Motor neuron (in vitro differentiated cells): ENCODE results near the gene PEX12. TPM values are rescaled to one million over a fixed set of nuclear protein-coding genes. Genes with fewer than 3 reads are reported as not detected.
"Not testable (repeated sequence)": the region's sequence is repeated elsewhere in the genome, so short reads cannot be mapped to it uniquely, and the experiment has no call there.

Source experiments
- ATAC-seq, 8 experiments: fragments of 200-7000 bp; cut with Tn5 transposase; replicated peaks in 6 of 8; 2 replicates each; pipeline ENCODE4 v1.8.0; 2021; ENCODE audit warnings: mild to moderate bottlenecking in 8 of 8, moderate library complexity in 8 of 8
- H3K27ac ChIP-seq, 2 donors: fragments of 250-450 bp; sonication (Bioruptor Pico); 2 replicates each; pipeline ENCODE4 v1.9.0; 2021; ENCODE audit warnings: antibody characterized with exemption in 2 of 2, mild to moderate bottlenecking in 2 of 2, moderate library complexity in 1 of 2
- H3K4me1 ChIP-seq, 2 donors: fragments of 250-450 bp; sonication (Bioruptor Pico); replicated peaks in 1 of 2; 2 replicates each; pipeline ENCODE4 v1.6.1; 2021; ENCODE audit warnings: antibody characterized with exemption in 2 of 2, mild to moderate bottlenecking in 2 of 2, moderate library complexity in 1 of 2
- H3K4me3 ChIP-seq, 5 donors: fragments of 250-450 bp; sonication (Bioruptor Pico); 2 replicates each; pipeline ENCODE4 v1.9.0; 2021; ENCODE audit warnings: antibody characterized with exemption in 5 of 5, mild to moderate bottlenecking in 5 of 5, moderate library complexity in 4 of 5
- WGBS, 10 experiments: fragments of 450-650 bp; shearing (Covaris generic); methylation state at CpG; one replicate each; pipeline ENCODE4 v1.0.0; 2022; 5-methylcytosine and 5-hydroxymethylcytosine counted together
- in situ Hi-C, 9 experiments: fragments of 400-800 bp; cut with MboI; loops; one replicate each; pipeline ENCODE4 v1.15.0; 2021; ENCODE audit warnings: low sequenced_read_pairs in 9 of 9, low pct_unique_long_range_greater_than_20kb in 2 of 9; ENCODE audit not compliant: unreplicated experiment in 9 of 9
- total RNA-seq, 8 experiments: library from RNA; unstranded; fragments of 300-600 nt; gene quantifications; 2 replicates each; pipeline versions ENCODE4 v1.2.3 to v1.2.4, GENCODE V29; 2022

PEX12 gene
- total RNA-seq = 10 to 100 TPM in 2 of 8 experiments, 1 to 10 TPM in 6; 3.9 to 13.0 (median 6.8) TPM

DNA sequence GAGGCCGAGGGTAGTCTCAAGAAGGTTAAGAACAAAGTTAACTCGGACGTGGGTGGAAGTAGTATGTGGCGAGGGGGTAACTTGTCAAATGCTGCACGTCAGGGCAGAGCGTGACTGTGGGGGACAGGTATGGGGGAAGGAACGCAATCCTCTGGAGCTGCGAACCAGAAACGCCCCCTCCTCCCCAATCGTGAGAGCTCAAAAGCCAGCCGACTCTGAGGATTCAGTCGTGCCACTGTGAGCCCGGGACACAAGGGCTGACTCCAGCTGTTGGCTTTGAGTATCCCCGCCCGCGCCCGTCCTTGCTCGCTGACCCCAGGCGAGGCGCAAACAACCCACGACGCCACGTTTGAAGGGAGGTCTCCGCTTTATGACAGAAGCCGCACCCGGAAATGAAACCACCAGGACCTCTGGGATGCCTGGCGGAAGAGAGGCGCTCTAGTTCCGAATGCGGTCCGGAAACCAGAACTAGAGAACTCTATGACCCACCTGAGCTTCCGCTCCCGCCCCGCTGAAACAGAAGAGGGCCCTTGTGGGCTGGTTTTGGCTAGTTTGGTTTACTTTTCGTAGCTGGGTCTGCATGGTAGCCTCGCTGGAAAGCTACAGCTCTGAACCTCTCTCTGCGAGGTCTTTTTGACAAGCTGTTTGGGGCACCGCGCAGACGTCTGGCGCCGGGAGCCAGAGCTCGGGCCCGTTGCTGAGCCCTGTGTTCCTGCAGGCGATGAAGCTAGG is at the start of gene PEX12:
PEX12 (minus strand) TSS at position 375 of the 732 bp plus-strand sequence. CDS start 550 bp downstream, outside the sequence.
- peak within 1 kb of the TSS; percentile 58 to 78 (median 64) for H3K4me3 ChIP-seq
- peaks cover 8 to 16% of the 10 kb centered on the region in 2 donors for H3K4me1 ChIP-seq
- 0 to 7% (median 1%) methylated on average over 2 to 15 of the region's 45 CpGs; no CpG with 5 or more reads in 2 of the 10 experiments for WGBS, 10 experiments
- peak; percentile 95 to 97 (median 96) for ATAC-seq
- H3K27ac ChIP-seq = peak within 1 kb of the TSS; percentile 88 to 89
- in situ Hi-C loops = no loop called here

DNA sequence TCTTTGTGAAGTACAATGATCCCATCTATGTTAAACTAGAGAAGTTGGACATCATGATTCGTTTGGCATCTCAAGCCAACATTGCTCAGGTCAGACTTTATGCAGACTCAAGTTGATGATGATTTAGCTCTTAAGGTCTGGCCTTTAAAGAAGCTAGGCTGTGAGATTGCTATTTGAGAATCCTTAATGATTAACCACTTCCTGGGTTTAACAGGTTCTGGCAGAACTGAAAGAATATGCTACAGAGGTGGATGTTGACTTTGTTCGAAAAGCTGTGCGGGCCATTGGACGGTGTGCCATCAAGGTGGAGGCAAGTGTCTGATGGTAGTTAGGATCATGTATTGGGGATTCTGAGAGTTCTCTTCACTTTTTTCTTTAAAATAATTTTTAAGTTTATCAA is 49.0 kb upstream of the PEX12 start:
- ATAC-seq = no peak
- no peak overlapping the region for H3K4me3 ChIP-seq
- in situ Hi-C loops = no loop called here
- no peaks in the 10 kb centered on the region for H3K4me1 ChIP-seq
- WGBS, 10 experiments = 92 to 100% (median 96%) methylated on average over 1 to 4 of the region's 4 CpGs; no CpG with 5 or more reads in 1 of the 10 experiments
- H3K27ac ChIP-seq = no peak overlapping the region

DNA sequence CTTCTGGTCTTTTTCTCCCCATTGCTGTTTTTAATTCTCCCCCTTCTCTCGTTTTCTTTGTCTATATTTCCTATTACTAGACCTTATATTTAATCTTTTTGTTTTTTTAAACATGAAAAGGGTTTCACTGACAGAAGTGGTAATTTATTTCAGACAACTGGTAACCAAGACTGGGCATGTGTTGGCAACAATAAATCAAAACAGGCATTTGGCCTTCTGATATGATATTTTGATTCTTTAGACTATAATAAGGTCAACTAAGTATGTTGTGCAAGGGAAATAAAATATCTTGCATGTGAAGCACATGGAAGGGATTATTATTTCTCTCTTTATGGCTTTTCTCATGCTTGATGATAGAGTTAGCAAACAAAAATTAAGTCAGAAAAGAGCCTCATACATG is 43.4 kb upstream of the PEX12 start:
- H3K4me1 ChIP-seq = no peaks in the 10 kb centered on the region
- H3K4me3 ChIP-seq = no peak overlapping the region
- ATAC-seq = no peak
- no peak overlapping the region for H3K27ac ChIP-seq
- in situ Hi-C loops = loop anchor here in 3 of 9 experiments (25.0 kb wide), 1 partner anchor 116 kb away; the partner anchor contains the start of gene RASL10B (in 3 of the 3)
- WGBS, 10 experiments = 13 to 100% (median 86%) methylated on average over 1 of the region's 1 CpG; no CpG with 5 or more reads in 1 of the 10 experiments

DNA sequence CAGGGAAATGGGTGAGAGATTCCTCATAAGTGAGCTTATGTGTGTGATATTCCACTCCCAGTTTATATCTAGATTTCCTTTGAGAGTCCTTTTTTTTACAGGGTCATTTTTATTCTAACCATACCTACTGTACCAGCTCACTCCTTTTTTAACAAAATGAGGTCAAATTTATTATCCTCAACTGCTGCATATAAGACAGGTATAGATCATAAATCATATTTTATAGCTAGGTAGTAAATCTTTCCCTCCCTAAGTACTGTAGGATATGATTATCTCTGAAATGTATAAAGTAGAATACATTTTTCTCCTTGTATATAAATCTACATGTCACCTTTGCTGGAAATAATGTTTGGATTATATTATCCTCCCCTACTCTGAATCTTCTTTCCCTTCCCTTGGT is 40.3 kb upstream of the PEX12 start:
- in situ Hi-C loops = loop anchor here in 3 of 9 experiments (25.0 kb wide), 1 partner anchor 119 kb away; the partner anchor contains the start of gene RASL10B (in 3 of the 3)
- Histone ChIP-seq H3K4me1 (no peaks in the 10 kb centered on the region), H3K27ac (no peak overlapping the region), H3K4me3 (no peak overlapping the region)
- no peak for ATAC-seq

DNA sequence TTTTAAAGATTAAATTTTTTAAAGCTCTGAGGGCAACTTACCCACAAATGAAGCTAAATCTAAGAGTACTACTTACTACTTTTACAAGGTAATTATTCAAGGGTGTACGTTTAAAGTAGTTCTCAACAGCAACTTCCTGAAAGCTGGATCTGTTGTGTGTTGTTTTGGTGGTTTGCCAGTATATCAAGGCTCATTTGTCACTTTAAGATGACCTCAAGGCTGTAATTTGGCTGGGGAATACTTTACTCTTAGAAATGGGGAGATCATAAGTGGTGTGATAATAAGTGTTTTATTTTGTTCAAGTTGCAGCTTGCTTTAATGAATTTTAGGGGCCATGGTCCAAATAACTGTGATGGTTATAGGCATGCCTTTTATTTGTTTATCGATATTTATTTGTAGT is 39.1 kb upstream of the PEX12 start:
- ATAC-seq = no peak
- in situ Hi-C loops = loop anchor here in 3 of 9 experiments (25.0 kb wide), 1 partner anchor 120 kb away; the partner anchor contains the start of gene RASL10B (in 3 of the 3)
- H3K4me1 ChIP-seq = no peaks in the 10 kb centered on the region
- no peak overlapping the region for H3K27ac ChIP-seq
- H3K4me3 ChIP-seq = no peak overlapping the region
- 67 to 100% (median 89%) methylated on average over 1 to 2 of the region's 2 CpGs; no CpG with 5 or more reads in 2 of the 10 experiments for WGBS, 10 experiments

DNA sequence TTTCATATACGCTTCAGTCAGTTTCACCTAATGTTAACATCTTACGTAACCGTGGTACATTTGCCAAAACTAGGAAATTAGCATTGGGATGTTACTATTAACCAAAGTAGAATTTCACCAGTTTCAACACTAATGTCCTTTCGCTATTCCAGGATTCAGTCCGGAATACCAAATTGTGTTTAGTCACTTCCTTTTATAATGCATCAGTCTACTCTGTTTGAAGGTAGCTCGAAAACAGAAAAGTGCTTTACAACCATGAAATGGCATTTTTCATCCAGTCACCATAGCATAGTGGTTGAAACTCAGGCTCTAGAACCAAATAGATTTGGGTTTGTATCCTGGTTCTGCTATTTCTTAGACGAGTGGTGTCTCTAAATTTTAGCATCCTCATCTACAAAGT is 38.2 kb upstream of the PEX12 start:
- Histone ChIP-seq H3K4me3 (no peak overlapping the region), H3K4me1 (no peaks in the 10 kb centered on the region), H3K27ac (no peak overlapping the region)
- 80 to 100% (median 95%) methylated on average over 1 to 7 of the region's 7 CpGs; no CpG with 5 or more reads in 1 of the 10 experiments for WGBS, 10 experiments
- in situ Hi-C loops = loop anchor here in 3 of 9 experiments (25.0 kb wide), 1 partner anchor 121 kb away; the partner anchor contains the start of gene RASL10B (in 3 of the 3)
- ATAC-seq = no peak

DNA sequence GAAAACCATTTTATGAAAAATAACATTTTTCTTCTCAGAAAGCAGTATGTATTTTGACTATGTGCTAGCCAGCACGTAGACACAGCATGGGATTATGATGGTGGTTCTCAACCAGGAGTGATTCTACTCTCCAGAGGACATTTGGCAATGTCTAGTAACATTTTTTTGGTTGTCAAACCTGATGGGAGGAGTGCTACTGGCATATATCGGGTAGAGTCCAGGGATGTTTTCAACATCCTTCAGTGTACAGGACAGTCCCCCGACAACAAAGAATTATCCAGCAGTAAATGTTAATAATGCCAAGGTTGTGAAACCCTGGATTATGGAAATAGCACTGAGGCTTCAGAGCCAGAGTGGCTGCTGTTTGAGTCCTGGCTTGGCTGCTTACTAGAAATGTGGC is 36.4 kb upstream of the PEX12 start:
- no peak overlapping the region for H3K27ac ChIP-seq
- in situ Hi-C loops = loop anchor here in 3 of 9 experiments (25.0 kb wide), 1 partner anchor 122 kb away; the partner anchor contains the start of gene RASL10B (in 3 of the 3)
- WGBS, 10 experiments = 89 to 100% (median 96%) methylated on average over 1 to 3 of the region's 3 CpGs; no CpG with 5 or more reads in 1 of the 10 experiments
- no peak for ATAC-seq
- H3K4me1 ChIP-seq = no peaks in the 10 kb centered on the region
- no peak overlapping the region for H3K4me3 ChIP-seq

DNA sequence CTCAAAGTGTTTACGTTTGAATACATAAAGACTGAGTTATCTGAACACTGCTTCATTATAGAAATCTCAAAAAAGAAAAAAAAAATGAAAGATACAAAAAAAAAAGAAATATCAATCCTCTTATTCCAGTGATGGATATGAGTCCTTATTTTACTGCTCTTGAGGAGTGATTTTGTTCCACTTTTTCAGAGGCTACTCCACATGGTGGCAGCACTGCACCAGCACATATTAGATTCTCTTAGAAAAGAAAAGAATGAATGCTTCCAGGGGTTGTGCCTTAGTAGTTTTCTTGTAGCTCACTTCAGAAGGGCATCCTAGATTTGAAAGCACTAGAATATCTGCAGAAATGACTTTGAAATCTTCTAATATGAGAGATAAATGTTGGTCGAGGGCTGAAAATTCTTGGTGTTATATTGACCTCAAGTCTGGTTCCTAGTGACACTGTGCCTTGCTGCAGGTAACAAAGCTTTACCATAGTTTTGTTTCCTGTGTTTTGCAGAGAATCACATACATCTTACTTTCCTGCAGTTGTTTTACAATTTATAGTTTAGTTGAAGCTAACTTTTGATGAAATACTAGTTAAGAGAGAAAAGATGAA is 34.7 kb upstream of the PEX12 start:
- ATAC-seq = peak in 3 of 8 experiments; percentile 45 to 50 (median 48)
- 8 to 80% (median 49%) methylated on average over 1 to 2 of the region's 2 CpGs for WGBS, 10 experiments
- in situ Hi-C loops = loop anchor here in 3 of 9 experiments (25.0 kb wide), 1 partner anchor 124 kb away; the partner anchor contains the start of gene RASL10B (in 3 of the 3)
- Histone ChIP-seq H3K4me1 (no peaks in the 10 kb centered on the region), H3K27ac (no peak overlapping the region), H3K4me3 (no peak overlapping the region)

DNA sequence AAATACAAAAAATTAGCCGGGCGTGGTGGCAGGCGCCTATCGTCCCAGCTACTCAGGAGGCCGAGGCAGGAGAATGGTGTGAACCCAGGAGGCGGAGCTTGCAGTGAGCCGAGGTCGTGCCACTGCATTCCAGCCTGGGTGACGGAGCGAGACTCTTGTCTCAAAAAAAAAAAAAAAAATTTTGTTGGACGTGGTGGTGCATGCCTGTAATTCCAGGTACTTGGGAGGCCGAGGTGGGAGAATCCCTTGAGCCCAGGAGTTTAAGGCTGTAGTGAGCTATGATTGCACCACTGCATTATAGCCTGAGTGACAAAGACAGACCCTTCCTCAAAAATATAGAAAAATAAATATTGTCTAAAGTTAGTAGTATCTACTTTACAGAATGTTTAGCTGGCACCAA is 32.4 kb upstream of the PEX12 start:
- 80 to 100% (median 93%) methylated on average over 2 to 11 of the region's 12 CpGs; no CpG with 5 or more reads in 3 of the 10 experiments for WGBS, 10 experiments
- not testable (repeated sequence) for H3K4me1 ChIP-seq, H3K27ac ChIP-seq, H3K4me3 ChIP-seq, ATAC-seq
- in situ Hi-C loops = loop anchor here in 3 of 9 experiments (25.0 kb wide), 1 partner anchor 127 kb away; the partner anchor contains the start of gene RASL10B (in 3 of the 3)

DNA sequence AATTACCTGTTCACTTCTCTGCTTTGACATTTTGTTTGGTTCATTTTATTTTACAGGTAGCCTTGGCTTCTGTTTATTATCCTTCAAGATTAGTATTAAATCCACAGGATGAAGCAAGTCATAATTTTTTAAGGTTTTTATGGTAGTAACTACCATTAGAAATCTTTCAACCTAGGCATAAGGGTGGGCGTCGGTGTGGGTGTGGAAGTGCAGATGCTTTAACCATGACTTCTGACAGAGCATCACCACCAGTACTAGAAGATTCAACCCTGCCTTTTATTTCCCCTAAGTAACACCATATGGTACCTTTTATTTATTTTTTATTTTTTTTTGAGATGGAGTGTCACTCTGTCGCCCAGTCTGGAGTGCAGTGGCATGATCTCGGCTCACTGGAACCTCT is 31.5 kb upstream of the PEX12 start:
- 76 to 100% (median 100%) methylated on average over 1 to 4 of the region's 4 CpGs; no CpG with 5 or more reads in 1 of the 10 experiments for WGBS, 10 experiments
- in situ Hi-C loops = loop anchor here in 3 of 9 experiments (25.0 kb wide), 1 partner anchor 127 kb away; the partner anchor contains the start of gene RASL10B (in 3 of the 3)

DNA sequence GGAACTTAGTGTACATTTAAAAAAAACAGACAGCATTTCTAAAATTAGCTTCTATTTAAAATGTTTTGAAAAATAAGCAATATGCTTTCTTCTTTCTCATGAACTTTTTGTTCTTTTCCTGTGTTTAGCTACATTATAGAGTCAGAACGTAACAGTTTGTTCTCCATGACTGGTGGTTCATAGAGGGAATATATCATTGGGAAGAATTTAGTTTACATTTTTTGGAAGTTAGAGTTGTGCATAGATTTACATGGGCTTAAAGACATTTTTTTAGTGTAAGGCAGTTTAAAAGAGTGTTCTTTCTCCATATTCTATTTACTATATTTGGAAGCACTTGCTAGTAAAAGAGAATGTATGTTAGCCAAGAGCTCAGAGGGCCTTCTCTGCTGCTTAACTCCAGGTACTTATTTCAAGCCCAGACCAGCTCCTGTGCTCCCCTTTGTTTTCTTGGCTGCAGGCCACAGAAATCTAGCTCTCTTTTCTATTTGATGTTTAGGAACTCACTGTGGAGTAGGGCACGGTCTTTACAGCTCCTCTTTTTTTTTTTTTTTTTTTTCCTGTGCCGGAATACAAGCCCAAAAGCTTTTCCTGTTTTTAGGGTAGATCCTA is 29.0 kb upstream of the PEX12 start:
- ATAC-seq = no peak
- Histone ChIP-seq H3K4me1 (no peaks in the 10 kb centered on the region), H3K4me3 (no peak overlapping the region), H3K27ac (no peak overlapping the region)
- 40 to 100% (median 88%) methylated on average over 1 to 3 of the region's 3 CpGs; no CpG with 5 or more reads in 1 of the 10 experiments for WGBS, 10 experiments
- in situ Hi-C loops = loop anchor here in 3 of 9 experiments (25.0 kb wide), 1 partner anchor 130 kb away; the partner anchor contains the start of gene RASL10B (in 3 of the 3)

More for the DNA sequence above, 31.5 kb upstream of the PEX12 start:
- ATAC-seq = no peak
- Histone ChIP-seq H3K4me3 (no peak overlapping the region), H3K4me1 (no peaks in the 10 kb centered on the region), H3K27ac (no peak overlapping the region)

DNA sequence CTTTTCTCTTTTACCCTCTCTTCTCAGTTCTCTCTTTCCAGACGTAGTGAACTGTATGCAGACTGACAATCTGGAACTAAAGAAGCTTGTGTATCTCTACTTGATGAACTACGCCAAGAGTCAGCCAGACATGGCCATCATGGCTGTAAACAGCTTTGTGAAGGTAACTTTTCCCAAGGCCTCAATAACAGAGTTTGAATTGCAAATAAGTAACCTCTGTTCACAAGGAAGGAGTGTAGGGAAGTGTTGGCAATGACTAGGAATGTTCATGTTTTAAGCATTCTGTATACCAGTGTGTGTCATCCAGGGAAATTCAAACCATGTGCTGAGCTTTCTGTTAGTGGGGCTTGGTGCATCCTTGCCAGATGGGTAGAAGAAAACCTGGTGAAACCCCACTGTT is 27.3 kb upstream of the PEX12 start:
- in situ Hi-C loops = loop anchor here in 3 of 9 experiments (25.0 kb wide), 1 partner anchor 132 kb away; the partner anchor contains the start of gene RASL10B (in 3 of the 3)
- Histone ChIP-seq H3K27ac (no peak overlapping the region), H3K4me3 (no peak overlapping the region), H3K4me1 (no peaks in the 10 kb centered on the region)
- 0 to 100% (median 90%) methylated on average over 1 to 2 of the region's 2 CpGs; no CpG with 5 or more reads in 1 of the 10 experiments for WGBS, 10 experiments
- ATAC-seq = peak in 3 of 8 experiments; percentile 59 to 98 (median 97)
